AG04449 (cell line): ENCODE measurements around the gene COL6A2.

Experiments used
- CTCF ChIA-PET: fragments of 350-600 bp; formaldehyde crosslinking; extraction: SDS; loops from one replicate; lab custom pipeline; 2021; ENCODE audit warnings: antibody characterized with exemption; lab: Yijun Ruan, JAX
- POLR2A ChIA-PET: fragments of 400-600, 350-600 bp; formaldehyde crosslinking; extraction: SDS; loops from one replicate; lab custom pipeline; 2020; ENCODE audit warnings: antibody characterized with exemption, inconsistent platforms; lab: Yijun Ruan, JAX
- DNase-seq: peaks from one replicate; pipeline ENCODE4 v3.0.0-alpha.2; 2010; ENCODE audit warnings: low read depth, low spot score
- H3K4me3 ChIP-seq: 2 replicates; pipeline ENCODE4 v1.5.1; 2011; ENCODE audit warnings: low read depth, mild to moderate bottlenecking, control low read depth, low read length
- TF ChIP-seq, protein P1 (sequence below): IDR thresholded peaks from one replicate; pipeline ENCODE4 v1.5.1; 2011; ENCODE audit warnings: mild to moderate bottlenecking, moderate library complexity, low read length, control low read depth, inconsistent platforms; ENCODE audit not compliant: insufficient read depth; ENCODE audit errors: missing control alignments

Gene COL6A2

DNA sequence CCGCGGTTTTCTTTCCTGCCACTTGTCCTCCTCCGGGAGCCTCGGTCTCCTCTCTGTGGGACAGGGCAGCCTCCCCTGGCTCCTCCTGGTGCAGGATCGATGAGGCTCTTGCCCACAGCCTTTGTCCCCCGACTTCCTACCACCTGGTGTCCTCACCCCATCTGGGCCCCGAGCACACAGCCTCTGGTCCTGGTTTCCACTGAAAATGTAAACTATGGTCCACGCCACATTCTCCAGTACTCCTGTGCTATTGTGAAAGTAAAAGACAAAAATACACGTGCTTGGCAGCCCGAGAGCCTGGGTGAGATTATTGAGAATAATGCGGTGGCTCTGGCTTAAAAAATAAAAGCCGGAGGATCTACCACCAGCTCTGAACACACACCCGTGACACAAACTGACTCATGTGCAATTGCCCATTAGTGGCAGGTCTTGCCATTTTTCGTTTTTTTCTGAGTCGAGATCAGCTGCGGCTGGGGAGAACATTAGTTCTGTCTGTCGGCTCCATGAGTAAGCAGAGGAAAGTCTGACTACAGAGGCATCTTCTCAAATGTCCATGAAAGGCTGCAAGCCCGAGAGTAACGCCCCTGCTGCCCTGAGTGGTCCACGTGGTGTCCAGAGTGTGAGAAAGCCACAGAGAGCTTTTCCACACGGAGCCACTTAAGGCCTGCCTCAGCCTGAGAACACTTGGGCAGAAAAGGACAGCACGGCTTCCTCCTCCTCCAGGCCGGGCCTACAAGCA is 5.7 kb upstream of the COL6A2 start:
- POLR2A ChIA-PET, result interaction anchor here (0.7 to 2.0 kb wide), 19 partner anchors 9 to 120 kb away, joined by 3 to 22 read pairs (median 4); partner anchors contain the start of gene COL6A1
- peak overlapping the region; percentile 45 for H3K4me3 ChIP-seq
- TF ChIP-seq, protein P1, sequence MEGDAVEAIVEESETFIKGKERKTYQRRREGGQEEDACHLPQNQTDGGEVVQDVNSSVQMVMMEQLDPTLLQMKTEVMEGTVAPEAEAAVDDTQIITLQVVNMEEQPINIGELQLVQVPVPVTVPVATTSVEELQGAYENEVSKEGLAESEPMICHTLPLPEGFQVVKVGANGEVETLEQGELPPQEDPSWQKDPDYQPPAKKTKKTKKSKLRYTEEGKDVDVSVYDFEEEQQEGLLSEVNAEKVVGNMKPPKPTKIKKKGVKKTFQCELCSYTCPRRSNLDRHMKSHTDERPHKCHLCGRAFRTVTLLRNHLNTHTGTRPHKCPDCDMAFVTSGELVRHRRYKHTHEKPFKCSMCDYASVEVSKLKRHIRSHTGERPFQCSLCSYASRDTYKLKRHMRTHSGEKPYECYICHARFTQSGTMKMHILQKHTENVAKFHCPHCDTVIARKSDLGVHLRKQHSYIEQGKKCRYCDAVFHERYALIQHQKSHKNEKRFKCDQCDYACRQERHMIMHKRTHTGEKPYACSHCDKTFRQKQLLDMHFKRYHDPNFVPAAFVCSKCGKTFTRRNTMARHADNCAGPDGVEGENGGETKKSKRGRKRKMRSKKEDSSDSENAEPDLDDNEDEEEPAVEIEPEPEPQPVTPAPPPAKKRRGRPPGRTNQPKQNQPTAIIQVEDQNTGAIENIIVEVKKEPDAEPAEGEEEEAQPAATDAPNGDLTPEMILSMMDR, result no peak
- CTCF ChIA-PET, result interaction anchor here (1.1 to 2.4 kb wide), 4 partner anchors 8 to 120 kb away, joined by 3 to 14 read pairs (median 3); no protein-coding TSS in a partner anchor
- peak; percentile 95 for DNase-seq

- POLR2A ChIA-PET, result interaction anchor here (0.7 to 2.0 kb wide), 19 partner anchors 10 to 121 kb away, joined by 3 to 22 read pairs (median 4); partner anchors contain the start of gene COL6A1
- TF ChIP-seq, protein P1, result peak; percentile 26
- peak overlapping the region; percentile 3; the same call in 1 of the 2 replicates for H3K4me3 ChIP-seq
- CTCF ChIA-PET, result interaction anchor here (1.1 to 2.4 kb wide), 4 partner anchors 9 to 120 kb away, joined by 3 to 14 read pairs (median 3); no protein-coding TSS in a partner anchor
- no peak for DNase-seq
These were observed 4.9 kb upstream of the COL6A2 start for GRCh38 chr21:46092811-46093667.

GRCh38 chr21:46093668-46094400 is 4.1 kb upstream of the COL6A2 start:
- ChIA-PET POLR2A (interaction anchor here (2.0 kb wide), 1 partner anchor 10 kb away, joined by 22 read pairs; no protein-coding TSS in a partner anchor), CTCF (interaction anchor here (1.3 to 2.4 kb wide), 2 partner anchors 27 to 121 kb away, joined by 3 to 14 read pairs; no protein-coding TSS in a partner anchor)
- H3K4me3 ChIP-seq, result no peak overlapping the region
- DNase-seq, result no peak
- TF ChIP-seq, protein P1, result no peak

GRCh38 chr21:46094401-46095082 is 3.4 kb upstream of the COL6A2 start:
- no peak overlapping the region for H3K4me3 ChIP-seq
- TF ChIP-seq, protein P1, result no peak
- no peak for DNase-seq
- ChIA-PET CTCF (interaction anchor here (1.3 to 6.9 kb wide), 2 partner anchors 27 to 123 kb away, joined by 3 to 63 read pairs; no protein-coding TSS in a partner anchor), POLR2A (interaction anchor here (0.7 kb wide), 1 partner anchor 15 kb away, joined by 4 read pairs; no protein-coding TSS in a partner anchor)

- H3K4me3 ChIP-seq, result no peak overlapping the region
- TF ChIP-seq, protein P1, result no peak
- POLR2A ChIA-PET, result interaction anchor here (0.7 kb wide), 1 partner anchor 16 kb away, joined by 4 read pairs; no protein-coding TSS in a partner anchor
- no peak for DNase-seq
- CTCF ChIA-PET, result interaction anchor here (1.3 to 6.9 kb wide), 2 partner anchors 28 to 124 kb away, joined by 3 to 63 read pairs; no protein-coding TSS in a partner anchor
These were observed 2.7 kb upstream of the COL6A2 start for GRCh38 chr21:46095083-46095719.
